Fibroblast of skin of right biceps (primary cell): ENCODE measurements around the gene ZNF680.
"Not testable (repeated sequence)": the region's sequence is repeated elsewhere in the genome, so short reads cannot be mapped to it uniquely, and the experiment has no call there.

ENCODE experiments used
- DNase-seq: peaks from one replicate; pipeline ENCODE4 v3.0.0-alpha.2; 2013

Gene ZNF680

DNA sequence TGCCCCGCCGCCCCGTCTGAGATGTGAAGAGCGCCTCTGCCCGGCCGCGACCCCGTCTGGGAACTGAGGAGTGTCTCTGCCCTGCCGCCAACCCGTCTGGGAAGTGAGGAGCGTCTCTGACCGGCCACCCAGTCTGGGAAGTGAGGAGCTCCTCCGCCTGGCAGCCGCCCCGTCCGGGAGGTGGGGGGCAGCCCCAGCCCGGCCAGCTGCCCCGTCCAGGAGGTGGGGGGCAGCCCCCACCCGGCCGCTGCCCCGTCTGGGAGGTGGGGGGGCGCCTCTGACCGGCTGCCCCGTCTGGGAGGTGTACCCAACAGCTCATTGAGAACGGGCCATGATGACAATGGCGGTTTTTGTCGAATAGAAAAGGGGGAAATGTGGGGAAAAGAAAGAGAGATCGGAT, 8.7 kb downstream of the ZNF680 start:
- not testable (repeated sequence) for DNase-seq

- DNase-seq: no peak
These were observed 11.3 kb downstream of the ZNF680 start for GRCh38 chr7:64551375-64552142.

DNA sequence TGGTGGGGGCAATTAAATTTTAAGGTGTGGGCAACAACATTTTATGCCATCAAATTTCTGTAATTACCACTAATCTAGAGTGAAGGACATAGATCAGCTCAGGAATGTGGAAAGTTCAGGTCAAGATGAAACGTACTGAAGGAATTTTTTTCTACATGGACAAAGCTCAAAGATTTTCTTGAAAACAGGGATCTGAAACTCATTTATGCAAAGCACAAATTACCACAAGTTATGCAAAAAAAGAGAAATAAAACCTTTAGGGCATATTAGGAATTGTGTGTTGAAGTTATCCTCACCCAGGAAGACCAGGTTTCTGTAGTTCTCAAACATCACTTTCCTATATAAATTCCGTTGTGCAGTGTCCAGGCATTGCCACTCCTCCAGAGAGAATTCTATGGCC, 18.9 kb downstream of the ZNF680 start:
- DNase-seq: no peak

GRCh38 chr7:64541438-64542359, 21.2 kb downstream of the ZNF680 start:
- peak; percentile 46 for DNase-seq

DNA sequence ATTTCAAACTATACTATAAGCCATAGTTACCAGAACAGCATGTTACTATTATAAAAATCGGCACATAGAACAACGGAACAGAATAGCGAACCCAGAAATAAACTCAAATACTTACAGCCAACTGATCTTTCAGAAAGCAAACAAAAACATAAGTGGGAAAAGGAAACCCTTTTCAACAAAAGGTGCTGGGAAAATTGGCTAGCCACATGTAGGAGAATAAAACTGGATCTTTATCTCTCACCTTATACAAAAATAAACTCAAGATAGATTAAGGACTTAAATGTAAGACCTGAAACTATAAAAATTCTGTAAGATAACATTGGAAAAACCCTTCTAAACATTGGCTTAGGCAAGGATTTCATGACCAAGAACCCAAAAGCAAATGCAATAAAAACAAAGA, 29.1 kb downstream of the ZNF680 start:
- DNase-seq: no peak

DNA sequence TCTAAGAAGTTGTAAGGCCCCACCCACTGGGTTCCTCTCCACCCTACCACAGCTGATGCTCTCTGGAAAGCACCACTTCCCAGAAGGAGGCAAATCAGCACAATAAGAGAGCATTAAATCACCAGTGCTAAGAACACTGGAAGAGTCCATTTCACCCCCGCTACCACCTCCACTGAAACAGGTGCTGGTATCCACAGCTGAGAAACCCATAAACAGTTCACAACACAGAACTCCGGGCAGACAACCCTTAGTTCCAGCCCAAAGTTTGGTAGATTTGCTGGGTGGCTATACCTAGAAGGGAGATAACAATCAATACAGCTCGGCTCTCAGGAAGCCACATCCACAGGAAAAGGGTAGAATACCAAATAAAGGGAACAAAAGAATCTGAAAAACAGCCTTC, 34.1 kb downstream of the ZNF680 start:
- DNase-seq: no peak

DNA sequence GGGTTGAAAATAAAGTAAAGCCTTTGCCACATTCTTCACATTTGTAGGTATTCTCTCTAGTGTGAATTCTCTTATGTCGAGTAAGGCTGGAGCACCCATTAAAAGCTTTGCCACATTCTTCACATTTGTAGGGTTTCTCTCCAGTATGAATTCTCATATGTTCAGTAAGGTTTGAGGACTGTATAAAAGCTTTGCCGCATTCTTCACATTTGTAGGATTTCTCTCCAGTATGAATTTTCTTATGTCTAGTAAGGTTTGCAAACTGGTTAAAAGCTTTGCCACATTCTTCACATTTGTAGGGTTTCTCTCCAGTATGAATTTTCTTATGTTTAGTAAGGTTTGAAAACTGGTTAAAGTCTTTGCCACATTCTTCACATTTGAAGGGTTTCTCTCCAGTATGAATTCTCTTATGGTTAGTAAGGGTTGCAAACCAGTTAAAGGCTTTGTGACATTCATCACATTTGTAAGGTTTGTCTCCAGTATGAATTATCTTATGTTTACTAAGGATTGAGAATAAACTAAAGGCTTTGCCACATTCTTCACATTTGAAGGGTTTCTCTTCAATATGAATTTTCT, 41.4 kb downstream of the ZNF680 start:
- DNase-seq: no peak

DNA sequence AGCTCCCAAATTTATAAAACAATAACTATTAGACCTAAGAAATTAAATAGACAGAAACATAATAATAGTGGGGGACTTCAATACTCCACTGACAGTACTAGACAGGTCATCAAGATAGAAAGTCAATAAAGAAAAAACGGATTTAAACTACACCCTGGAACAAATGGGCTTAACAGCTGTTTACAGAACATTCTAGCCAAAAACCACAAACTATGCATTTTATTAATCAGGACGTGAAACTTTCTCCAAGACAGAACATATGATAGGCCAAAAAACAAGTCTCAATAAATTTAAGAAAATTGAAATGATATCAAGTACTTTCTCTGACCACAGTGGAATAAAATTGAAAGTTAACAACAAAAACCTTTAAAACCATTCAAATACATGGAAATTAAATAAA, 46.4 kb downstream of the ZNF680 start:
- DNase-seq: no peak

GRCh38 chr7:64515781-64516180, 47.1 kb downstream of the ZNF680 start:
- DNase-seq: no peak

DNA sequence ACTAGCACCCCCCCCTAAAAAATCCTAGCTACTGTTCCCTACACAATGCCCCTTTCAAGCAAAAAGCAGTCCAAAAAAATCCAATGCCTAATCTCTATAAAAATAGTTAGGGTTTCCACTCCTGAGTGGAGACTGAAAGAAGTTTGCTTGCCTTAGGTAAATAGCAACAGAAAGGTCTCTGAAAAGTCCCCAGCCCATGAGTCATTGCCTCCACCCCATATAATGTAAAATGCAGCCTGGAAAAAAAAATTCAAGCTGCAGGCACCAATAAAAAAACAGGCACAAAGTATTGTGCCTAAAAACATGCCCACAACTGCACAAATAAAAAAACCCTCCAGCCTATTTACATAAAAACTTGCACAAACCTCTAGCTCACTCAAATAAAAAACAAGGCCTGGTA, 47.5 kb downstream of the ZNF680 start:
- DNase-seq: no peak

DNA sequence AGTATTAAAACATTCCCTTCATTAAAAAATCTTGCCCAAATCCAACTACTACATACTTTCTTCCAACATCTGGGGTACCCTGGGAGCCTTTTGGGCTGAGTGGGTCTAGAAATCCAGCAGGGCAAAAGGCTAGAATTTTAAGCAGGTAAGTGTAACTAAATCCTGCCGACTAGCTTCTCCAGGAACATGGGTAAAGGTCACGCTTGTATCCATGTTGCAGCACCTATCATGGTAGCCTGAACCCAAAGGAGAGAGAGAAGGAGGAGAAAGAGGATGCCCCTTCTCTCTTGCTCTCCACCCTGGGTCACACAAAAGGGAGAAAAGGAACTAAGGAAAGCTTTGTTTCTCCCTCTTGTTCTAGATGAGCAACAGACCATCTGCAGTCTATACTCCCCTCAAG, 53.3 kb downstream of the ZNF680 start:
- DNase-seq: no peak

DNA sequence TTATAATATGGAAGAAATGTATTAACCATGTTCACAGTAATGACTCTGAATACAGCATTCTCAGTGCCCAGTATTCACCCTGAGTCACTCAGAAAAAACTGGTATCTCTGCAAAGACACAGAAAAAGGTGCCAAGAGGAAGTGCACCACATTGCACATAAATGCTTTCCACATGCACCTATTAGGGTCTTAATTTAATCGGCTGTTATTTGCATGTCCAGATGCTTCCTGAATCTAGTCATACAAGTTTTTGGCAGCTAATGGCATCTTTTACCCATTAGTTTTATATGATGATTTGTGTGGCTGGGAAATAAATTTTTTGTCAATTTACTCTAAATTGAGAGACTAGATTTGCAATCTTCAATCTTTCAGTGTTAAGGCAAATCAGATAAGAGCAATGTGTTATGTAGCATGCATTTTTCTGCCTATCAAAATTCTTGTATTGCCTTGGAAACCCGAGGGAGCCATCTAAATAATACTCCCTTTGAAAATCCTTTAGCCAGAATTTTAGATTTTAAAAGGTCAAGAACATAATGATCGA, 58.2 kb downstream of the ZNF680 start:
- DNase-seq: no peak

- no peak for DNase-seq
These were observed 64.6 kb downstream of the ZNF680 start for GRCh38 chr7:64498270-64498669.

DNA sequence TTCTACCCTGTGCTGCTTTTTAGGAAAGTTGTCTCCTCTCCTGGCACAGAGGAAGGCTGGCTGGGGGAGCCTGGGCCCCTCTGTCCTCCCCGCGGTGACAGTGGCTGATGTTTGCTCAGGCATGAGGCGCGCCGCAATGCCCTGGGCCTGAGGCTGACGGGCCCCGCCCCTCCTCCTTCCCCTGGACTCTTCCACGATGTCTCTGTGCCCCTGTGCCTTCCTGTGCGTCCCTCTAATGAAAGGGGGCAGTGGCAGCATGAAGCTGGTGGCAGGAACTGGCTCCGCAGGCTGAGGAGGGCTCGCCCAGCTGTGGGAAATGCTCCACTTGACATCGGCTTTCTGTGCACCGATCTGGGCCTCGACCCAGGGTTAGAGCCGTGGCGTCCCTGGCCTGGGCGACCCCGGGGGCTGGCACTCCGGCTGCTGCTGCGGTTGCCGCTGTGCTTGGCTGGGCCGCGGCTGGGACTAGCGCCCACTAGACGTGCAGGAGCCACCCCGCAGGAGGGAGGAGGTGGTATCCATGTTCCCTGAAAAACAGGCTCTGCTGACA, 67.9 kb downstream of the ZNF680 start:
- DNase-seq: no peak

GRCh38 chr7:64485623-64486022, 77.2 kb downstream of the ZNF680 start:
- DNase-seq: no peak
